Stimulated activated CD4-positive, alpha-beta T cell treated with anti-CD3 and anti-CD28 coated beads, Interleukin-1b, Interleukin-23, amount 100 ng/mL, for 4 hours (primary cell): Measurements from ENCODE around the gene COMMD1.
"Not testable (repeated sequence)": the region's sequence is repeated elsewhere in the genome, so short reads cannot be mapped to it uniquely, and the experiment has no call there.

Experiments used
- DNase-seq, 2 donors: peaks; one replicate each; pipeline ENCODE4 v3.0.0-alpha.2; 2020; ENCODE audit warnings: low read depth in 2 of 2

COMMD1 gene

GRCh38 chr2:62016957-62017356 is 111.5 kb downstream of the COMMD1 start:
- DNase-seq = no peak

GRCh38 chr2:62029910-62030309 is 124.4 kb downstream of the COMMD1 start:
- no peak for DNase-seq

GRCh38 chr2:62030902-62031301 is 125.4 kb downstream of the COMMD1 start:
- no peak for DNase-seq

- DNase-seq = no peak
Observed at GRCh38 chr2:62032096-62032495, 126.6 kb downstream of the COMMD1 start.

- DNase-seq = no peak
Observed at GRCh38 chr2:62034715-62035114, 129.2 kb downstream of the COMMD1 start.

- DNase-seq = no peak
Observed at GRCh38 chr2:62036229-62036628, 130.8 kb downstream of the COMMD1 start.

GRCh38 chr2:62036761-62037250 is 131.3 kb downstream of the COMMD1 start:
- no peak for DNase-seq

GRCh38 chr2:62038975-62039771 is 133.7 kb downstream of the COMMD1 start:
- no peak for DNase-seq

- no peak for DNase-seq
Observed at GRCh38 chr2:62040926-62041325, 135.5 kb downstream of the COMMD1 start.

- not testable (repeated sequence) for DNase-seq
Observed at GRCh38 chr2:62041701-62042385, 136.4 kb downstream of the COMMD1 start.

- no peak for DNase-seq
Observed at GRCh38 chr2:62042400-62042799, 136.9 kb downstream of the COMMD1 start.

- DNase-seq = no peak
Observed at GRCh38 chr2:62042944-62043343, 137.5 kb downstream of the COMMD1 start.

GRCh38 chr2:62045017-62045543 is 139.6 kb downstream of the COMMD1 start:
- DNase-seq = no peak

- no peak for DNase-seq
Observed at GRCh38 chr2:62046141-62046540, 140.7 kb downstream of the COMMD1 start.

- no peak for DNase-seq
Observed at GRCh38 chr2:62050456-62051045, 145.1 kb downstream of the COMMD1 start.

- no peak for DNase-seq
Observed at GRCh38 chr2:62054029-62054791, 148.7 kb downstream of the COMMD1 start.

GRCh38 chr2:62054916-62055450 is 149.5 kb downstream of the COMMD1 start:
- DNase-seq = no peak

- no peak for DNase-seq
Observed at GRCh38 chr2:62055724-62056336, 150.4 kb downstream of the COMMD1 start.

GRCh38 chr2:62056341-62056740 is 150.9 kb downstream of the COMMD1 start:
- no peak for DNase-seq

GRCh38 chr2:62065243-62065642 is 159.8 kb downstream of the COMMD1 start:
- no peak for DNase-seq

GRCh38 chr2:62071126-62071598 is 165.7 kb downstream of the COMMD1 start:
- no peak for DNase-seq
